Gastroesophageal sphincter (tissue), 3 donors: ENCODE data around the gene ABR.

Experiments
- EP300 ChIP-seq: sonication (generic); formaldehyde crosslinking; IDR thresholded peaks from one replicate; pipeline ENCODE4 v1.6.1; 2017; ENCODE audit warnings: antibody characterized with exemption, mild to moderate bottlenecking
- POLR2A ChIP-seq, 2 donors: fragments of 450-650 bp; IDR thresholded peaks; one replicate each; pipeline ENCODE4 v1.6.1; 2017; ENCODE audit warnings: antibody characterized with exemption in 2 of 2, mild to moderate bottlenecking in 2 of 2, moderate library complexity in 1 of 2
- TF ChIP-seq, protein P1 (sequence below), 4 experiments: fragments of 200-600 bp in 2 of 4; fragments of 450-650 bp in 2 of 4; sonication (generic) in 1 of 4; IDR thresholded peaks; one replicate each; pipeline ENCODE4 v1.5.1; 2017 to 2019; ENCODE audit warnings: antibody characterized with exemption in 4 of 4, mild to moderate bottlenecking in 2 of 4, moderate library complexity in 2 of 4

DNA sequence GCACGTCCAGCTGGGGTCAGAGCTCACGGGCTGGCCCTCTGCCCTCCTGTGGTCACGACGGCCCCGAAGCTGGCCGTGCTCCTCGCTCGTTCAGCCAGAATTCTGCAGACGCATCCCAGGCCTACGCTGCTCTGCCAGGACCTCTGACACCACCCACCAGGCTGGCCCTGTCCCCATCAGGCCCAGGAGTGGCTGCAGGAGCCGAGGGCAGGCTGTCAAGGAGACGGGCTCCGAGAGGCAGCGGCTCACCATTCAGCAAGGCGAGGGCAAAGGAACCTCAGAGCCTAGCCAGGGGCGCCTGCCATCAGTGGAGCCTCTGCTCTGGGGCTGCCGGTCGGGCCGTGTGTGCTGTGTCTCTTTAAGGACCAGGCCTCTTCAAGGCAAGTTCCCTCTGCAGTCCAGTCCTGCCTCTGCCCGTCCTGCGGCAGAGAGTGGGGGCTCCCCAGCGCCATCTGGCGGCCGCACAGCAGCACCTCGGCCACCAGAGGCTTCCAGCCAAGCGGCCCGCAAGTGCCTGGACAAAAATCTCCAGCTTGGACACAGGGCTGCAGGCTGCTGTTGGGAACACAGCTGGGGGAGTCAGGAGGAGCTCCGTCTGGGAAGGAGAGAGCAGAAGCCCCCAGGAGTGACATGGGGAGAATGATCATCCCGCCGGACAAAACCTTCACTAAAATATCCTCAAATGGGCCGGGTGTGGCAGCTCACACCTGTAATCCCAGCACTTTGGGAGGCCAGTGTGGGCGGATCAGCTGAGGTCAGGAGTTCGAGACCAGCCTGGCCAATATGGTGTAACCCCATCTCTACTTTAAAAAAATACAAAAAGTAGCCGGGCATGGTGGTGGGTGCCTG is 7.4 kb upstream of the ABR start:
- TF ChIP-seq EP300 (no peak), POLR2A (IDR thresholded peaks at IDR 0.05) (no peak)
- TF ChIP-seq, protein P1, sequence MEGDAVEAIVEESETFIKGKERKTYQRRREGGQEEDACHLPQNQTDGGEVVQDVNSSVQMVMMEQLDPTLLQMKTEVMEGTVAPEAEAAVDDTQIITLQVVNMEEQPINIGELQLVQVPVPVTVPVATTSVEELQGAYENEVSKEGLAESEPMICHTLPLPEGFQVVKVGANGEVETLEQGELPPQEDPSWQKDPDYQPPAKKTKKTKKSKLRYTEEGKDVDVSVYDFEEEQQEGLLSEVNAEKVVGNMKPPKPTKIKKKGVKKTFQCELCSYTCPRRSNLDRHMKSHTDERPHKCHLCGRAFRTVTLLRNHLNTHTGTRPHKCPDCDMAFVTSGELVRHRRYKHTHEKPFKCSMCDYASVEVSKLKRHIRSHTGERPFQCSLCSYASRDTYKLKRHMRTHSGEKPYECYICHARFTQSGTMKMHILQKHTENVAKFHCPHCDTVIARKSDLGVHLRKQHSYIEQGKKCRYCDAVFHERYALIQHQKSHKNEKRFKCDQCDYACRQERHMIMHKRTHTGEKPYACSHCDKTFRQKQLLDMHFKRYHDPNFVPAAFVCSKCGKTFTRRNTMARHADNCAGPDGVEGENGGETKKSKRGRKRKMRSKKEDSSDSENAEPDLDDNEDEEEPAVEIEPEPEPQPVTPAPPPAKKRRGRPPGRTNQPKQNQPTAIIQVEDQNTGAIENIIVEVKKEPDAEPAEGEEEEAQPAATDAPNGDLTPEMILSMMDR (IDR thresholded peaks at IDR 0.05), result peak in 3 of 4 experiments; percentile 96 to 99 (median 99)
